GM23338 (cell line): ENCODE measurements around the gene DIP2C. TPM values are rescaled to one million over a fixed set of nuclear protein-coding genes. Genes with fewer than 3 reads are reported as not detected.

ENCODE experiments used
- ATAC-seq: fragments of 200-7000 bp; cut with Tn5 transposase; 3 replicates; pipeline ENCODE4 v1.9.1; 2020
- DNase-seq: peaks from one replicate; pipeline ENCODE4 v3.0.0-alpha.2; 2015; ENCODE audit warnings: low spot score
- H2AFZ ChIP-seq: fragments of 200-600 bp; sonication (generic); 2 replicates; pipeline ENCODE4 v1.8.0; 2016; ENCODE audit warnings: antibody characterized with exemption, mild to moderate bottlenecking, moderate library complexity
- H3F3A ChIP-seq: fragments of 200-600 bp; sonication (generic); replicated peaks from 2 replicates; pipeline ENCODE4 v1.8.0; 2017; ENCODE audit warnings: antibody characterized with exemption, mixed run types, low read depth
- H3K27ac ChIP-seq: fragments of 200-600 bp; sonication (generic); 2 replicates; pipeline ENCODE4 v1.6.1; 2016; ENCODE audit warnings: low read depth
- H3K27me3 ChIP-seq: fragments of 200-600 bp; sonication (generic); 2 replicates; pipeline ENCODE4 v1.8.0; 2016; ENCODE audit warnings: mild to moderate bottlenecking, mixed run types, moderate library complexity; ENCODE audit not compliant: insufficient read depth
- H3K36me3 ChIP-seq: fragments of 200-600 bp; sonication (generic); 2 replicates; pipeline ENCODE4 v1.8.0; 2016; ENCODE audit warnings: mild to moderate bottlenecking; ENCODE audit not compliant: insufficient read depth
- H3K4me1 ChIP-seq: fragments of 200-600 bp; sonication (generic); 2 replicates; pipeline ENCODE4 v1.8.0; 2016; ENCODE audit warnings: mild to moderate bottlenecking, moderate library complexity; ENCODE audit not compliant: insufficient read depth
- H3K4me2 ChIP-seq: fragments of 200-600 bp; sonication (generic); 2 replicates; pipeline ENCODE4 v1.7.1; 2017; ENCODE audit warnings: mixed run types
- H3K4me3 ChIP-seq: fragments of 200-600 bp; sonication (generic); 2 replicates; pipeline ENCODE4 v1.6.1; 2016; ENCODE audit warnings: mixed run types
- H3K79me2 ChIP-seq: fragments of 200-600 bp; sonication (generic); replicated peaks from 2 replicates; pipeline ENCODE4 v1.8.0; 2017; ENCODE audit warnings: mild to moderate bottlenecking; ENCODE audit not compliant: insufficient read depth
- H3K9me2 ChIP-seq: fragments of 200-600 bp; sonication (generic); 2 replicates; pipeline ENCODE4 v1.8.0; 2017; ENCODE audit not compliant: insufficient read depth
- H4K20me1 ChIP-seq: fragments of 200-600 bp; sonication (generic); replicated peaks from 2 replicates; pipeline ENCODE4 v1.8.0; 2017; ENCODE audit warnings: mild to moderate bottlenecking; ENCODE audit not compliant: insufficient read depth
- H3K27ac Mint-ChIP-seq: 2 replicates; pipeline ENCODE4 v1.8.0; 2020; ENCODE audit warnings: inconsistent platforms, mild to moderate bottlenecking, moderate library complexity, mixed read lengths
- H3K27me3 Mint-ChIP-seq: 3 replicates; pipeline ENCODE4 v1.8.0; 2022; ENCODE audit warnings: low read depth, mild to moderate bottlenecking, moderate library complexity, mixed read lengths, inconsistent platforms; ENCODE audit not compliant: insufficient read depth, poor library complexity
- H3K36me3 Mint-ChIP-seq: 3 replicates; pipeline ENCODE4 v1.8.0; 2021; ENCODE audit warnings: low read depth, mild to moderate bottlenecking, inconsistent platforms, moderate library complexity, mixed read lengths
- H3K4me1 Mint-ChIP-seq: 3 replicates; pipeline ENCODE4 v1.8.0; 2020; ENCODE audit warnings: mild to moderate bottlenecking, inconsistent platforms, mixed read lengths
- H3K4me3 Mint-ChIP-seq: 3 replicates; pipeline ENCODE4 v1.8.0; 2021; ENCODE audit warnings: moderate library complexity, mild to moderate bottlenecking, inconsistent platforms, mixed read lengths
- H3K9me3 Mint-ChIP-seq: 3 replicates; pipeline ENCODE4 v1.8.0; 2020; ENCODE audit warnings: moderate library complexity, mild to moderate bottlenecking, inconsistent platforms, mixed read lengths
- CREB1 ChIP-seq: fragments of 250-450 bp; sonication (Bioruptor Pico); IDR thresholded peaks from 2 replicates; pipeline ENCODE4 v1.5.0; 2020; ENCODE audit warnings: low read depth, mild to moderate bottlenecking, moderate library complexity
- CTCF ChIP-seq, 2 experiments: fragments of 200-600 bp in 1 of 2; sonication (generic) in 1 of 2; conservative IDR thresholded peaks; 2 replicates each; pipeline versions ENCODE4 v1.5.1 to v1.6.1; 2016 to 2017; ENCODE audit warnings: antibody characterized with exemption in 2 of 2, low read depth in 2 of 2, mild to moderate bottlenecking in 2 of 2, moderate library complexity in 1 of 2
- ETS1 ChIP-seq: IDR thresholded peaks from 2 replicates; pipeline ENCODE4 v1.6.1; 2016; ENCODE audit warnings: antibody characterized with exemption
- EZH2 ChIP-seq: fragments of 200-600 bp; sonication (generic); IDR thresholded peaks from one replicate; pipeline ENCODE4 v1.8.0; 2017; ENCODE audit warnings: antibody characterized with exemption, mild to moderate bottlenecking, low read depth; ENCODE audit not compliant: unreplicated experiment
- JUNB ChIP-seq: IDR thresholded peaks from one replicate; pipeline ENCODE4 v1.6.1; 2016; ENCODE audit warnings: antibody characterized with exemption; ENCODE audit not compliant: unreplicated experiment
- NANOG ChIP-seq: IDR thresholded peaks from 2 replicates; pipeline ENCODE4 v1.6.1; 2016; ENCODE audit warnings: antibody characterized with exemption, borderline replicate concordance
- POLR2AphosphoS5 ChIP-seq: IDR thresholded peaks from 2 replicates; pipeline ENCODE4 v1.6.1; 2016; ENCODE audit warnings: antibody characterized with exemption, low read depth
- REST ChIP-seq: IDR thresholded peaks from one replicate; pipeline ENCODE4 v1.6.1; 2018; ENCODE audit warnings: antibody characterized with exemption; ENCODE audit not compliant: unreplicated experiment
- STAT1 ChIP-seq: IDR thresholded peaks from one replicate; pipeline ENCODE4 v1.6.1; 2016; ENCODE audit warnings: antibody characterized with exemption; ENCODE audit not compliant: unreplicated experiment
- ZNF114 ChIP-seq: fragments of 250-450 bp; sonication (Bioruptor Pico); IDR thresholded peaks from 2 replicates; pipeline ENCODE4 v1.5.0; 2020; ENCODE audit warnings: mild to moderate bottlenecking, moderate library complexity
- ZNF331 ChIP-seq: fragments of 250-450 bp; sonication (Bioruptor Pico); IDR thresholded peaks from 2 replicates; pipeline ENCODE4 v1.5.0; 2020; ENCODE audit warnings: low read depth, mild to moderate bottlenecking, moderate library complexity
- ZNF462 ChIP-seq: fragments of 250-450 bp; sonication (Bioruptor Pico); IDR thresholded peaks from 2 replicates; pipeline ENCODE4 v1.5.0; 2020; ENCODE audit warnings: mild to moderate bottlenecking, moderate library complexity
- polyA plus RNA-seq: library from polyadenylated mRNA; unstranded; fragments of >200 nt; fragmentation: Nextera tagmentation; extraction: Ambion mirVana; gene quantifications from 2 replicates; pipeline ENCODE4 v1.2.1, GENCODE V29; 2016
- total RNA-seq: library from RNA; depleted of rRNA; stranded (reverse); fragments of >200 nt; shearing (Covaris generic); gene quantifications from 2 replicates; pipeline ENCODE4 v1.2.3, GENCODE V29; 2014

Gene DIP2C
- total and polyA plus RNA-seq, 2 experiments from 2014 or later = 5.1 to 7.7 TPM

- TF ChIP-seq ZNF462 (CRISPR knock-in tag) (no peak), EZH2 (no peak), NANOG (no peak), JUNB (no peak), CREB1 (no peak), POLR2AphosphoS5 (no peak), ZNF331 (no peak)
Observed at GRCh38 chr10:712089-712488, 22.6 kb upstream of the DIP2C start (continued).

GRCh38 chr10:707861-708260 is 18.4 kb upstream of the DIP2C start:
- no peaks in the 10 kb centered on the region for H3K79me2 ChIP-seq
- no peaks in the 10 kb centered on the region for H3K27me3 ChIP-seq
- Mint-ChIP-seq H3K27me3 (peaks cover 2% of the 10 kb centered on the region), H3K4me3 (no peak overlapping the region), H3K4me1 (peaks cover 2% of the 10 kb centered on the region; the same call in 1 of the 3 replicates), H3K27ac (no peak overlapping the region), H3K9me3 (peaks cover 5% of the 10 kb centered on the region; the same call in 1 of the 3 replicates), H3K36me3 (no peaks in the 10 kb centered on the region)
- H3K27ac ChIP-seq = no peak overlapping the region
- no peak for TF ChIP-seq ZNF114 (CRISPR knock-in tag)
- no peak for TF ChIP-seq CTCF (conservative IDR thresholded peaks at IDR 0.05; ENCODE audit: low read depth in 2 of 2)
- no peak for TF ChIP-seq REST
- no peak for TF ChIP-seq POLR2AphosphoS5
- no peak for TF ChIP-seq ETS1
- no peak for TF ChIP-seq NANOG
- no peak for TF ChIP-seq JUNB
- no peak for TF ChIP-seq STAT1
- no peak for ATAC-seq
- DNase-seq = no peak
- 0 out of 2 replicates have a peak, but pooled peaks cover 6% of the 10 kb centered on the region for H3K9me2 ChIP-seq
- H3F3A ChIP-seq = no peaks in the 10 kb centered on the region
- no peaks in the 10 kb centered on the region for H3K36me3 ChIP-seq
- H3K4me3 ChIP-seq = no peak overlapping the region
- no peak overlapping the region for H3K4me2 ChIP-seq
- no peak overlapping the region for H2AFZ ChIP-seq
- H3K4me1 ChIP-seq = no peaks in the 10 kb centered on the region
- H4K20me1 ChIP-seq = no peaks in the 10 kb centered on the region
